SK-N-SH (cell line): ENCODE measurements around the gene ELMO1. TPM values are rescaled to one million over a fixed set of nuclear protein-coding genes. Genes with fewer than 3 reads are reported as not detected.

ENCODE experiments used
- CTCF ChIA-PET: fragments of 300-600, 350-600 bp; formaldehyde crosslinking; extraction: SDS; loops from one replicate; lab custom pipeline; 2021; lab: Yijun Ruan, JAX
- POLR2A ChIA-PET: fragments of 350-600 bp; sonication (Branson Sonifier 250); formaldehyde crosslinking; extraction: SDS; loops from one replicate; lab custom pipeline; 2020; ENCODE audit warnings: antibody characterized with exemption, inconsistent platforms; lab: Yijun Ruan, JAX
- DNase-seq: peaks from one replicate; pipeline ENCODE4 v3.0.0; 2012
- H2AFZ ChIP-seq: fragments of 200-600 bp; sonication (generic); 2 replicates; pipeline ENCODE4 v1.8.1; 2016; ENCODE audit warnings: antibody characterized with exemption, mild to moderate bottlenecking, low read depth
- H3F3A ChIP-seq: fragments of 200-600 bp; sonication (generic); replicated peaks from 2 replicates; pipeline ENCODE3; 2016; ENCODE audit warnings: antibody characterized with exemption, mild to moderate bottlenecking; ENCODE audit not compliant: insufficient read depth
- H3K27ac ChIP-seq, 2 experiments: fragments of 200-500 bp in 1 of 2; fragments of 200-600 bp in 1 of 2; sonication (Bioruptor generic) in 1 of 2; sonication (generic), shearing (Covaris generic) in 1 of 2; 2 replicates each; pipeline versions ENCODE4 v1.5.1 to v1.6.1; 2014 to 2016; ENCODE audit warnings: low read depth in 2 of 2, inconsistent platforms in 1 of 2, low read length in 1 of 2, mild to moderate bottlenecking in 1 of 2, mixed read lengths in 1 of 2
- H3K27me3 ChIP-seq: fragments of 200-600 bp; sonication (generic), shearing (Covaris generic); 2 replicates; pipeline ENCODE4 v1.6.1; 2016; ENCODE audit warnings: mixed run types; ENCODE audit not compliant: insufficient read depth
- H3K36me3 ChIP-seq, 2 experiments: fragments of 200-500 bp in 1 of 2; fragments of 200-600 bp in 1 of 2; sonication (Bioruptor generic) in 1 of 2; sonication (generic) in 1 of 2; replicated peaks in 1 of 2; 2 replicates each; pipeline versions ENCODE3 to v1.5.1; 2014 to 2016; ENCODE audit warnings: low read length in 1 of 2, mild to moderate bottlenecking in 1 of 2; ENCODE audit not compliant: insufficient read depth in 2 of 2, control insufficient read depth in 1 of 2
- H3K4me1 ChIP-seq, 2 experiments: fragments of 200-500 bp in 1 of 2; fragments of 200-600 bp in 1 of 2; sonication (Bioruptor generic) in 1 of 2; sonication (generic), shearing (Covaris generic) in 1 of 2; 2 replicates each; pipeline versions ENCODE4 v1.5.1 to v1.6.1; 2014 to 2016; ENCODE audit warnings: low read depth in 1 of 2, low read length in 1 of 2, mixed run types in 1 of 2; ENCODE audit not compliant: insufficient read depth in 2 of 2, control insufficient read depth in 1 of 2
- H3K4me2 ChIP-seq: fragments of 200-600 bp; sonication (generic), shearing (Covaris generic); 2 replicates; pipeline ENCODE4 v1.6.1; 2017; ENCODE audit warnings: mixed run types
- H3K4me3 ChIP-seq, 2 experiments: fragments of 200-500 bp in 1 of 2; fragments of 200-600 bp in 1 of 2; sonication (Bioruptor generic) in 1 of 2; sonication (generic), shearing (Covaris generic) in 1 of 2; 2 replicates each; pipeline versions ENCODE4 v1.5.1 to v1.8.1; 2014 to 2016; ENCODE audit warnings: low read depth in 2 of 2, inconsistent platforms in 1 of 2, low read length in 1 of 2, mild to moderate bottlenecking in 1 of 2, mixed read lengths in 1 of 2, moderate library complexity in 1 of 2
- H3K79me2 ChIP-seq: fragments of 200-600 bp; sonication (generic); 2 replicates; pipeline ENCODE4 v1.8.1; 2017; ENCODE audit warnings: mild to moderate bottlenecking; ENCODE audit not compliant: insufficient read depth
- H3K9ac ChIP-seq: fragments of 200-600 bp; sonication (generic); 2 replicates; pipeline ENCODE4 v1.6.1; 2017; ENCODE audit warnings: mixed run types
- H3K9me2 ChIP-seq: fragments of 200-600 bp; sonication (generic); 2 replicates; pipeline ENCODE4 v1.6.1; 2017; ENCODE audit warnings: mixed run types
- H3K9me3 ChIP-seq: fragments of 200-600 bp; sonication (generic); 2 replicates; pipeline ENCODE4 v1.6.1; 2017; ENCODE audit warnings: mixed run types, mild to moderate bottlenecking, moderate library complexity
- H4K20me1 ChIP-seq: fragments of 200-600 bp; sonication (generic); 2 replicates; pipeline ENCODE4 v1.6.1; 2017; ENCODE audit warnings: mild to moderate bottlenecking, mixed run types; ENCODE audit not compliant: insufficient read depth
- GATA2 ChIP-seq: sonication (generic); formaldehyde crosslinking; IDR thresholded peaks from 2 replicates; pipeline ENCODE4 v1.5.0; 2020; ENCODE audit warnings: mild to moderate bottlenecking, missing genetic modification reagents
- JUND ChIP-seq: IDR thresholded peaks from 2 replicates; pipeline ENCODE4 v1.4.0; 2012
- MXI1 ChIP-seq: IDR thresholded peaks from 2 replicates; pipeline ENCODE4 v1.6.1; 2012; ENCODE audit warnings: mild to moderate bottlenecking, low read depth, low read length, improper control_type of control experiment
- NFIC ChIP-seq: IDR thresholded peaks from 2 replicates; pipeline ENCODE4 v1.4.0; 2012; ENCODE audit warnings: borderline replicate concordance
- NRF1 ChIP-seq: IDR thresholded peaks from 2 replicates; pipeline ENCODE4 v1.6.1; 2012; ENCODE audit warnings: low read depth, mild to moderate bottlenecking, low read length
- RAD21 ChIP-seq: IDR thresholded peaks from 2 replicates; pipeline ENCODE4 v1.6.1; 2012; ENCODE audit warnings: mild to moderate bottlenecking, low read length
- RFX5 ChIP-seq: IDR thresholded peaks from 2 replicates; pipeline ENCODE4 v1.6.1; 2012; ENCODE audit warnings: mild to moderate bottlenecking, improper control_type of control experiment, low read length
- RXRA ChIP-seq: IDR thresholded peaks from 2 replicates; pipeline ENCODE4 v1.4.0; 2012; ENCODE audit warnings: low read depth, mild to moderate bottlenecking, borderline replicate concordance
- SIN3A ChIP-seq: IDR thresholded peaks from 2 replicates; pipeline ENCODE4 v1.6.1; 2012; ENCODE audit warnings: low read depth, mild to moderate bottlenecking, low read length, moderate library complexity, borderline replicate concordance
- TAF1 ChIP-seq: IDR thresholded peaks from 2 replicates; pipeline ENCODE4 v1.6.1; 2012; ENCODE audit warnings: low read depth, mild to moderate bottlenecking, low read length, moderate library complexity, borderline replicate concordance
- TCF12 ChIP-seq: IDR thresholded peaks from 2 replicates; pipeline ENCODE4 v1.4.0; 2012
- TEAD4 ChIP-seq: IDR thresholded peaks from 2 replicates; pipeline ENCODE4 v1.4.0; 2012; ENCODE audit warnings: mild to moderate bottlenecking, borderline replicate concordance; ENCODE audit not compliant: insufficient read depth
- YY1 ChIP-seq: IDR thresholded peaks from 2 replicates; pipeline ENCODE4 v1.4.0; 2012; ENCODE audit warnings: low read depth, mild to moderate bottlenecking
- WGBS: methylation state at CpG from one replicate; pipeline ENCODE4 v1.1.6; 2017; ENCODE audit warnings: low lambda C conversion rate; 5-methylcytosine and 5-hydroxymethylcytosine counted together
- polyA plus RNA-seq, 3 experiments: library from polyadenylated mRNA; depleted of rRNA; stranded (reverse); fragments of >200 nt; gene quantifications; 2 replicates each; pipeline ENCODE4 v1.2.3, GENCODE V29; 2012
- TF ChIP-seq, protein P1 (sequence below): IDR thresholded peaks from 2 replicates; pipeline ENCODE4 v1.6.1; 2012; ENCODE audit warnings: mild to moderate bottlenecking, low read depth, low read length, moderate library complexity
- TF ChIP-seq, protein P2 (sequence below): IDR thresholded peaks from 2 replicates; pipeline ENCODE4 v1.4.0; 2012; ENCODE audit warnings: low read depth, borderline replicate concordance
- TF ChIP-seq, protein P3 (sequence below): IDR thresholded peaks from 2 replicates; pipeline ENCODE4 v1.4.0; 2012; ENCODE audit warnings: low read depth, borderline replicate concordance

ELMO1 gene
- polyA plus RNA-seq, 1 of the 3 experiments (the other 2 are of a cell fraction) = 0.64 TPM

DNA sequence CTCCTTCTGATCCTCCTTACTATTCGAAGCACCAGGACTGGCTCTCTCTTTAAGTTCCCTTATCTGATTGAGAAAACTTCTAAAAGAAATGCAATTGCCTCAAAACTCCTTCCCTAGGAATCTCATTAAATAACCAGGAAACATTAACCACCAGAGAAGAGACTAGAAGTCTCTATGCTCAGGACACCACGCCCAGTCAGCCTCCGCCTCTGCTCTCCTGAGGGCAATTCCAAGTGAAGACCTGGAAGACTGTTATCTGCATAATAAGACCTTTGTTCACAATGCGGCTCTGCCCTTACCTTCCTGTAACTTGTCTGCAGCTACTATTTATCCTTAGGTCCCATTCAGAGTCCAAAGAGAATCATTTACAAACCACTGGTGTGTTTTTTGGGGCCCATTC is 78.8 kb downstream of the ELMO1 start:
- H3K9ac ChIP-seq = no peak overlapping the region
- H3K36me3 ChIP-seq = no peaks in the 10 kb centered on the region
- H3K27ac ChIP-seq = no peak overlapping the region
- no peak overlapping the region for H3K4me3 ChIP-seq
- H3F3A ChIP-seq = no peaks in the 10 kb centered on the region
- no peaks in the 10 kb centered on the region for H4K20me1 ChIP-seq
- no peaks in the 10 kb centered on the region for H3K79me2 ChIP-seq
- no peak overlapping the region for H2AFZ ChIP-seq
- H3K27me3 ChIP-seq = no peaks in the 10 kb centered on the region
- DNase-seq = no peak
- ChIA-PET POLR2A (no interaction called here), CTCF (interaction anchor here (1.1 kb wide), 1 partner anchor 550 kb away, joined by 3 read pairs; the partner anchor contains the start of gene EPDR1)
- H3K4me2 ChIP-seq = no peak overlapping the region
- TF ChIP-seq RFX5 (no peak), NRF1 (no peak), TEAD4 (no peak), JUND (no peak), YY1 (no peak), NFIC (no peak), MXI1 (no peak), GATA2 (CRISPR knock-in tag) (no peak), SIN3A (no peak), RAD21 (no peak), TAF1 (no peak), RXRA (no peak), TCF12 (no peak)
- TF ChIP-seq, protein P1, sequence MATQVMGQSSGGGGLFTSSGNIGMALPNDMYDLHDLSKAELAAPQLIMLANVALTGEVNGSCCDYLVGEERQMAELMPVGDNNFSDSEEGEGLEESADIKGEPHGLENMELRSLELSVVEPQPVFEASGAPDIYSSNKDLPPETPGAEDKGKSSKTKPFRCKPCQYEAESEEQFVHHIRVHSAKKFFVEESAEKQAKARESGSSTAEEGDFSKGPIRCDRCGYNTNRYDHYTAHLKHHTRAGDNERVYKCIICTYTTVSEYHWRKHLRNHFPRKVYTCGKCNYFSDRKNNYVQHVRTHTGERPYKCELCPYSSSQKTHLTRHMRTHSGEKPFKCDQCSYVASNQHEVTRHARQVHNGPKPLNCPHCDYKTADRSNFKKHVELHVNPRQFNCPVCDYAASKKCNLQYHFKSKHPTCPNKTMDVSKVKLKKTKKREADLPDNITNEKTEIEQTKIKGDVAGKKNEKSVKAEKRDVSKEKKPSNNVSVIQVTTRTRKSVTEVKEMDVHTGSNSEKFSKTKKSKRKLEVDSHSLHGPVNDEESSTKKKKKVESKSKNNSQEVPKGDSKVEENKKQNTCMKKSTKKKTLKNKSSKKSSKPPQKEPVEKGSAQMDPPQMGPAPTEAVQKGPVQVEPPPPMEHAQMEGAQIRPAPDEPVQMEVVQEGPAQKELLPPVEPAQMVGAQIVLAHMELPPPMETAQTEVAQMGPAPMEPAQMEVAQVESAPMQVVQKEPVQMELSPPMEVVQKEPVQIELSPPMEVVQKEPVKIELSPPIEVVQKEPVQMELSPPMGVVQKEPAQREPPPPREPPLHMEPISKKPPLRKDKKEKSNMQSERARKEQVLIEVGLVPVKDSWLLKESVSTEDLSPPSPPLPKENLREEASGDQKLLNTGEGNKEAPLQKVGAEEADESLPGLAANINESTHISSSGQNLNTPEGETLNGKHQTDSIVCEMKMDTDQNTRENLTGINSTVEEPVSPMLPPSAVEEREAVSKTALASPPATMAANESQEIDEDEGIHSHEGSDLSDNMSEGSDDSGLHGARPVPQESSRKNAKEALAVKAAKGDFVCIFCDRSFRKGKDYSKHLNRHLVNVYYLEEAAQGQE = no peak
- TF ChIP-seq, protein P2, sequence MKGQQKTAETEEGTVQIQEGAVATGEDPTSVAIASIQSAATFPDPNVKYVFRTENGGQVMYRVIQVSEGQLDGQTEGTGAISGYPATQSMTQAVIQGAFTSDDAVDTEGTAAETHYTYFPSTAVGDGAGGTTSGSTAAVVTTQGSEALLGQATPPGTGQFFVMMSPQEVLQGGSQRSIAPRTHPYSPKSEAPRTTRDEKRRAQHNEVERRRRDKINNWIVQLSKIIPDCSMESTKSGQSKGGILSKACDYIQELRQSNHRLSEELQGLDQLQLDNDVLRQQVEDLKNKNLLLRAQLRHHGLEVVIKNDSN = no peak
- TF ChIP-seq, protein P3, sequence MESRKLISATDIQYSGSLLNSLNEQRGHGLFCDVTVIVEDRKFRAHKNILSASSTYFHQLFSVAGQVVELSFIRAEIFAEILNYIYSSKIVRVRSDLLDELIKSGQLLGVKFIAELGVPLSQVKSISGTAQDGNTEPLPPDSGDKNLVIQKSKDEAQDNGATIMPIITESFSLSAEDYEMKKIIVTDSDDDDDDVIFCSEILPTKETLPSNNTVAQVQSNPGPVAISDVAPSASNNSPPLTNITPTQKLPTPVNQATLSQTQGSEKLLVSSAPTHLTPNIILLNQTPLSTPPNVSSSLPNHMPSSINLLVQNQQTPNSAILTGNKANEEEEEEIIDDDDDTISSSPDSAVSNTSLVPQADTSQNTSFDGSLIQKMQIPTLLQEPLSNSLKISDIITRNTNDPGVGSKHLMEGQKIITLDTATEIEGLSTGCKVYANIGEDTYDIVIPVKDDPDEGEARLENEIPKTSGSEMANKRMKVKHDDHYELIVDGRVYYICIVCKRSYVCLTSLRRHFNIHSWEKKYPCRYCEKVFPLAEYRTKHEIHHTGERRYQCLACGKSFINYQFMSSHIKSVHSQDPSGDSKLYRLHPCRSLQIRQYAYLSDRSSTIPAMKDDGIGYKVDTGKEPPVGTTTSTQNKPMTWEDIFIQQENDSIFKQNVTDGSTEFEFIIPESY = no peak
- H3K9me2 ChIP-seq = no peaks in the 10 kb centered on the region
- H3K9me3 ChIP-seq = 0 out of 2 replicates have a peak, but pooled peaks cover 6% of the 10 kb centered on the region
- H3K4me1 ChIP-seq = peaks cover 0 to 11% of the 10 kb centered on the region in 2 experiments; a peak in 2 of 4 replicates
- WGBS = 43% methylated on average over 4 of the region's 4 CpGs
